ENCODE results near the gene FIP1L1.
"Not testable (repeated sequence)": the region's sequence is repeated elsewhere in the genome, so short reads cannot be mapped to it uniquely, and the experiment has no call there.

FIP1L1 gene

GRCh38 chr4:53378171-53378482 is 686 bp downstream of the FIP1L1 start:
- DNase-seq: no peak

- DNase-seq: no peak
These were observed 2.8 kb downstream of the FIP1L1 start for GRCh38 chr4:53380221-53380620.

- not testable (repeated sequence) for DNase-seq
These were observed 32.0 kb downstream of the FIP1L1 start for GRCh38 chr4:53409479-53409878.

GRCh38 chr4:53419208-53419607 is 41.8 kb downstream of the FIP1L1 start:
- DNase-seq: no peak

- no peak for DNase-seq
These were observed 44.4 kb downstream of the FIP1L1 start for GRCh38 chr4:53421791-53422190.

- no peak for DNase-seq
These were observed 44.9 kb downstream of the FIP1L1 start for GRCh38 chr4:53422367-53422766.

- no peak for DNase-seq
These were observed 46.8 kb downstream of the FIP1L1 start for GRCh38 chr4:53424280-53424679.

- no peak for DNase-seq
These were observed 49.9 kb downstream of the FIP1L1 start for GRCh38 chr4:53427366-53427765.

GRCh38 chr4:53431052-53431451 is 53.6 kb downstream of the FIP1L1 start:
- DNase-seq: no peak

- no peak for DNase-seq
These were observed 55.3 kb downstream of the FIP1L1 start for GRCh38 chr4:53432528-53433424.

GRCh38 chr4:53436251-53436650 is 58.8 kb downstream of the FIP1L1 start:
- no peak for DNase-seq

- no peak for DNase-seq
These were observed 64.1 kb downstream of the FIP1L1 start for GRCh38 chr4:53441564-53441963.

GRCh38 chr4:53444954-53445353 is 67.5 kb downstream of the FIP1L1 start:
- DNase-seq: no peak

GRCh38 chr4:53450773-53451172 is 73.3 kb downstream of the FIP1L1 start:
- DNase-seq: no peak

- DNase-seq: no peak
These were observed 75.9 kb downstream of the FIP1L1 start for GRCh38 chr4:53453385-53453784.

GRCh38 chr4:53455766-53456165 is 78.3 kb downstream of the FIP1L1 start:
- DNase-seq: no peak

GRCh38 chr4:53456178-53456577 is 78.7 kb downstream of the FIP1L1 start:
- no peak for DNase-seq

- no peak for DNase-seq
These were observed 82.1 kb downstream of the FIP1L1 start for GRCh38 chr4:53459548-53459947.

GRCh38 chr4:53461244-53461643 is 83.8 kb downstream of the FIP1L1 start:
- DNase-seq: no peak

- no peak for DNase-seq
These were observed 85.9 kb downstream of the FIP1L1 start for GRCh38 chr4:53463340-53463739.

GRCh38 chr4:53465281-53465680 is 87.8 kb downstream of the FIP1L1 start:
- DNase-seq: no peak

- DNase-seq: no peak
These were observed 88.5 kb downstream of the FIP1L1 start for GRCh38 chr4:53465891-53466290.

GRCh38 chr4:53466576-53466975 is 89.1 kb downstream of the FIP1L1 start:
- not testable (repeated sequence) for DNase-seq

- no peak for DNase-seq
These were observed 99.0 kb downstream of the FIP1L1 start for GRCh38 chr4:53476232-53477037.
